Suppressor macrophage treated with lipopolysaccharide for 1 hour (primary cell): Measurements from ENCODE around the gene TMEM238L.
A peak's percentile ranks its signal among the peaks of the same experiment; 100 is the strongest.

Source experiments
- DNase-seq, 3 donors: peaks; one replicate each; pipeline ENCODE4 v3.0.0-alpha.2; 2020 to 2022

The TMEM238L gene

GRCh38 chr17:10803350-10803749 lies 549 bp downstream of the TMEM238L start:
- DNase-seq = no peak

- no peak for DNase-seq
Measured at GRCh38 chr17:10802496-10803284, 1.2 kb downstream of the TMEM238L start.

GRCh38 chr17:10799407-10799806 lies 4.5 kb downstream of the TMEM238L start:
- DNase-seq = peak in 1 of 3 donors; percentile 4

- DNase-seq = no peak
Measured at GRCh38 chr17:10798910-10799309, 5.0 kb downstream of the TMEM238L start.

- no peak for DNase-seq
Measured at GRCh38 chr17:10798332-10798749, 5.6 kb downstream of the TMEM238L start.

GRCh38 chr17:10797476-10798328 lies 6.2 kb downstream of the TMEM238L start:
- no peak for DNase-seq

GRCh38 chr17:10793816-10794215 lies 10.1 kb downstream of the TMEM238L start:
- DNase-seq = no peak

GRCh38 chr17:10793256-10793655 lies 10.6 kb downstream of the TMEM238L start:
- DNase-seq = no peak

GRCh38 chr17:10792151-10792550 lies 11.7 kb downstream of the TMEM238L start:
- peak in 2 of 3 donors; percentile 5 to 6 for DNase-seq

- no peak for DNase-seq
Measured at GRCh38 chr17:10790491-10791401, 13.2 kb downstream of the TMEM238L start.

GRCh38 chr17:10789694-10790271 lies 14.1 kb downstream of the TMEM238L start:
- DNase-seq = no peak

GRCh38 chr17:10787306-10788045 lies 16.4 kb downstream of the TMEM238L start:
- DNase-seq = no peak

GRCh38 chr17:10785295-10785694 lies 18.6 kb downstream of the TMEM238L start:
- DNase-seq = no peak

GRCh38 chr17:10779609-10780008 lies 24.3 kb downstream of the TMEM238L start:
- no peak for DNase-seq

- no peak for DNase-seq
Measured at GRCh38 chr17:10777890-10778289, 26.0 kb downstream of the TMEM238L start.

- no peak for DNase-seq
Measured at GRCh38 chr17:10777131-10777807, 26.6 kb downstream of the TMEM238L start.

- peak; percentile 24 to 47 (median 45) for DNase-seq
Measured at GRCh38 chr17:10776381-10776780, 27.5 kb downstream of the TMEM238L start.

- DNase-seq = no peak
Measured at GRCh38 chr17:10775740-10776356, 28.1 kb downstream of the TMEM238L start.

- no peak for DNase-seq
Measured at GRCh38 chr17:10775058-10775457, 28.8 kb downstream of the TMEM238L start.

- DNase-seq = no peak
Measured at GRCh38 chr17:10773391-10773790, 30.5 kb downstream of the TMEM238L start.
